ENCODE data around the gene DNAH7. TPM values are rescaled to one million over a fixed set of nuclear protein-coding genes. Genes with fewer than 3 reads are reported as not detected.
A peak's percentile ranks its signal among the peaks of the same experiment; 100 is the strongest.

Gene DNAH7
- total and polyA plus RNA-seq, 7 experiments from 2014 or later = not detected

GRCh38 chr2:195721042-195721441 lies 347.6 kb downstream of the DNAH7 start:
- ChIA-PET POLR2A (no interaction called here), CTCF (no interaction called here)
- intact Hi-C loops (cut with micrococcal nuclease) = no loop called here
- no peak for ATAC-seq
- H3K36me3 ChIP-seq (ENCODE audit: control insufficient read depth in 2 of 3, insufficient read depth in 3 of 3, low read length in 3 of 3) = peaks cover 4 to 61% (median 8%) of the 10 kb centered on the region in 3 experiments
- peak overlapping the region in 3 of 9 donors; percentile 5 to 56 (median 25) for H3K27ac Mint-ChIP-seq
- no peak for DNase-seq
- H3K27me3 Mint-ChIP-seq = no peaks in the 10 kb centered on the region
- peaks cover 4 to 11% (median 8%) of the 10 kb centered on the region in 7 donors for H3K4me1 Mint-ChIP-seq
- no peaks in the 10 kb centered on the region for H3K27me3 ChIP-seq (ENCODE audit: control insufficient read depth in 2 of 2, insufficient read depth in 2 of 2, low read length in 2 of 2)
- H3K4me3 Mint-ChIP-seq = no peak overlapping the region
- H3K27ac ChIP-seq (ENCODE audit: low read depth, low read length) = no peak overlapping the region
- no peak overlapping the region for H3K4me3 ChIP-seq (ENCODE audit: low read length)
- H3K9me3 ChIP-seq (ENCODE audit: control insufficient read depth in 2 of 3, low read length in 3 of 3) = no peaks in the 10 kb centered on the region
- H3K4me1 ChIP-seq (ENCODE audit: control insufficient read depth in 2 of 2, insufficient read depth in 2 of 2, low read length in 2 of 2) = no peaks in the 10 kb centered on the region
- peaks cover 17 to 74% (median 57%) of the 10 kb centered on the region in 5 donors for H3K36me3 Mint-ChIP-seq
- H3K9me3 Mint-ChIP-seq = no peaks in the 10 kb centered on the region

GRCh38 chr2:195716466-195716865 lies 352.2 kb downstream of the DNAH7 start:
- Histone ChIP-seq H3K27me3 (ENCODE audit: control insufficient read depth in 2 of 2, insufficient read depth in 2 of 2, low read length in 2 of 2) (no peaks in the 10 kb centered on the region), H3K27ac (ENCODE audit: low read depth, low read length) (no peak overlapping the region), H3K9me3 (ENCODE audit: control insufficient read depth in 2 of 3, low read length in 3 of 3) (no peaks in the 10 kb centered on the region), H3K36me3 (ENCODE audit: control insufficient read depth in 2 of 3, insufficient read depth in 3 of 3, low read length in 3 of 3) (peaks cover 4 to 70% (median 8%) of the 10 kb centered on the region in 3 experiments), H3K4me1 (ENCODE audit: control insufficient read depth in 2 of 2, insufficient read depth in 2 of 2, low read length in 2 of 2) (no peaks in the 10 kb centered on the region), H3K4me3 (ENCODE audit: low read length) (no peak overlapping the region)
- CTCF ChIA-PET = no interaction called here
- POLR2A ChIA-PET = interaction anchor here (1.2 kb wide), 1 partner anchor 39 kb away, joined by 4 read pairs; no protein-coding TSS in a partner anchor
- DNase-seq = no peak
- ATAC-seq = no peak
- no peaks in the 10 kb centered on the region for H3K9me3 Mint-ChIP-seq
- intact Hi-C loops (cut with micrococcal nuclease) = no loop called here
- H3K36me3 Mint-ChIP-seq = peaks cover 16 to 74% (median 68%) of the 10 kb centered on the region in 5 donors
- no peak overlapping the region for H3K4me3 Mint-ChIP-seq
- H3K27ac Mint-ChIP-seq = no peak overlapping the region
- H3K4me1 Mint-ChIP-seq = peaks cover 4 to 14% (median 6%) of the 10 kb centered on the region in 7 donors
- no peaks in the 10 kb centered on the region for H3K27me3 Mint-ChIP-seq

- Histone ChIP-seq H3K27ac (ENCODE audit: low read depth, low read length) (no peak overlapping the region), H3K36me3 (ENCODE audit: control insufficient read depth in 2 of 3, insufficient read depth in 3 of 3, low read length in 3 of 3) (peaks cover 0 to 46% (median 0%) of the 10 kb centered on the region in 3 experiments), H3K27me3 (ENCODE audit: control insufficient read depth in 2 of 2, insufficient read depth in 2 of 2, low read length in 2 of 2) (no peaks in the 10 kb centered on the region), H3K4me3 (ENCODE audit: low read length) (no peak overlapping the region), H3K4me1 (ENCODE audit: control insufficient read depth in 2 of 2, insufficient read depth in 2 of 2, low read length in 2 of 2) (no peaks in the 10 kb centered on the region), H3K9me3 (ENCODE audit: control insufficient read depth in 2 of 3, low read length in 3 of 3) (no peaks in the 10 kb centered on the region)
- intact Hi-C loops (cut with micrococcal nuclease) = no loop called here
- DNase-seq (no peak), ATAC-seq (no peak)
- Mint-ChIP-seq H3K27ac (no peak overlapping the region), H3K4me3 (no peak overlapping the region), H3K36me3 (peaks cover 0 to 72% (median 62%) of the 10 kb centered on the region in 5 donors), H3K9me3 (no peaks in the 10 kb centered on the region), H3K4me1 (peaks cover 0 to 16% (median 3%) of the 10 kb centered on the region in 7 donors), H3K27me3 (no peaks in the 10 kb centered on the region)
- CTCF ChIA-PET = no interaction called here
- POLR2A ChIA-PET = no interaction called here
These were observed 357.2 kb downstream of the DNAH7 start for GRCh38 chr2:195711478-195711877.

- CTCF ChIA-PET = no interaction called here
- peaks cover 0 to 12% (median 3%) of the 10 kb centered on the region in 7 donors for H3K4me1 Mint-ChIP-seq
- peaks cover 0 to 64% (median 57%) of the 10 kb centered on the region in 5 donors for H3K36me3 Mint-ChIP-seq
These were observed 358.5 kb downstream of the DNAH7 start for GRCh38 chr2:195709901-195710806.

GRCh38 chr2:195706161-195706900 lies 362.3 kb downstream of the DNAH7 start:
- DNase-seq (no peak), ATAC-seq (no peak)
- Mint-ChIP-seq H3K27me3 (no peaks in the 10 kb centered on the region), H3K9me3 (peaks cover 0 to 10% (median 2%) of the 10 kb centered on the region in 11 donors), H3K27ac (no peak overlapping the region), H3K4me1 (peaks cover 0 to 26% (median 10%) of the 10 kb centered on the region in 7 donors), H3K36me3 (peaks cover 7 to 57% (median 49%) of the 10 kb centered on the region in 5 donors), H3K4me3 (no peak overlapping the region)
- Histone ChIP-seq H3K27me3 (ENCODE audit: control insufficient read depth in 2 of 2, insufficient read depth in 2 of 2, low read length in 2 of 2) (no peaks in the 10 kb centered on the region), H3K36me3 (ENCODE audit: control insufficient read depth in 2 of 3, insufficient read depth in 3 of 3, low read length in 3 of 3) (peaks cover 0 to 10% (median 0%) of the 10 kb centered on the region in 3 experiments), H3K4me1 (ENCODE audit: control insufficient read depth in 2 of 2, insufficient read depth in 2 of 2, low read length in 2 of 2) (no peaks in the 10 kb centered on the region), H3K9me3 (ENCODE audit: control insufficient read depth in 2 of 3, low read length in 3 of 3) (peaks cover 0 to under 1% (median 0%) of the 10 kb centered on the region in 3 experiments), H3K27ac (ENCODE audit: low read depth, low read length) (no peak overlapping the region), H3K4me3 (ENCODE audit: low read length) (no peak overlapping the region)
- intact Hi-C loops (cut with micrococcal nuclease) = no loop called here
- POLR2A ChIA-PET = interaction anchor here (1.4 kb wide), 1 partner anchor 33 kb away, joined by 3 read pairs; no protein-coding TSS in a partner anchor
- CTCF ChIA-PET = no interaction called here

More at GRCh38 chr2:195709901-195710806, 358.5 kb downstream of the DNAH7 start:
- POLR2A ChIA-PET = no interaction called here
- no peak for ATAC-seq
- no peaks in the 10 kb centered on the region for H3K27me3 ChIP-seq (ENCODE audit: control insufficient read depth in 2 of 2, insufficient read depth in 2 of 2, low read length in 2 of 2)
- no peaks in the 10 kb centered on the region for H3K9me3 ChIP-seq (ENCODE audit: control insufficient read depth in 2 of 3, low read length in 3 of 3)
- Mint-ChIP-seq H3K27me3 (no peaks in the 10 kb centered on the region), H3K9me3 (no peaks in the 10 kb centered on the region), H3K27ac (no peak overlapping the region), H3K4me3 (no peak overlapping the region)
- no peaks in the 10 kb centered on the region for H3K4me1 ChIP-seq (ENCODE audit: control insufficient read depth in 2 of 2, insufficient read depth in 2 of 2, low read length in 2 of 2)
- intact Hi-C loops (cut with micrococcal nuclease) = no loop called here
- DNase-seq = no peak
- H3K27ac ChIP-seq (ENCODE audit: low read depth, low read length) = no peak overlapping the region
- peaks cover 0 to 34% (median 0%) of the 10 kb centered on the region in 3 experiments for H3K36me3 ChIP-seq (ENCODE audit: control insufficient read depth in 2 of 3, insufficient read depth in 3 of 3, low read length in 3 of 3)
- no peak overlapping the region for H3K4me3 ChIP-seq (ENCODE audit: low read length)

- ChIA-PET POLR2A (no interaction called here), CTCF (no interaction called here)
- peaks cover 0 to 61% (median 23%) of the 10 kb centered on the region in 11 donors for H3K9me3 Mint-ChIP-seq
- Histone ChIP-seq H3K9me3 (ENCODE audit: control insufficient read depth in 2 of 3, low read length in 3 of 3) (peaks cover 0 to 15% (median 9%) of the 10 kb centered on the region in 3 experiments), H3K27ac (ENCODE audit: low read depth, low read length) (no peak overlapping the region), H3K36me3 (ENCODE audit: control insufficient read depth in 2 of 3, insufficient read depth in 3 of 3, low read length in 3 of 3) (no peaks in the 10 kb centered on the region), H3K4me3 (ENCODE audit: low read length) (no peak overlapping the region), H3K27me3 (ENCODE audit: control insufficient read depth in 2 of 2, insufficient read depth in 2 of 2, low read length in 2 of 2) (no peaks in the 10 kb centered on the region), H3K4me1 (ENCODE audit: control insufficient read depth in 2 of 2, insufficient read depth in 2 of 2, low read length in 2 of 2) (peaks cover 0 to 5% of the 10 kb centered on the region in 2 donors)
- DNase-seq (no peak), ATAC-seq (no peak)
- no peaks in the 10 kb centered on the region for H3K27me3 Mint-ChIP-seq
- H3K4me3 Mint-ChIP-seq = no peak overlapping the region
- no peak overlapping the region for H3K27ac Mint-ChIP-seq
- intact Hi-C loops (cut with micrococcal nuclease) = no loop called here
- H3K36me3 Mint-ChIP-seq = peaks cover 25 to 76% (median 68%) of the 10 kb centered on the region in 5 donors
- H3K4me1 Mint-ChIP-seq = peaks cover 7 to 52% (median 39%) of the 10 kb centered on the region in 7 donors
These were observed 368.2 kb downstream of the DNAH7 start for GRCh38 chr2:195700480-195700879.
